T1000 (cell line): Measurements from ENCODE around the gene IER2.
"Not testable (repeated sequence)": the region's sequence is repeated elsewhere in the genome, so short reads cannot be mapped to it uniquely, and the experiment has no call there.

Source experiments
- DNase-seq: peaks from one replicate; lab custom pipeline; 2025; ENCODE audit warnings: mixed read lengths; lab: John Stamatoyannopoulos, UW

The IER2 gene

GRCh38 chr19:13198634-13199033, 48.4 kb downstream of the IER2 start:
- DNase-seq, result no peak

- not testable (repeated sequence) for DNase-seq
Observed at GRCh38 chr19:13202112-13202511, 51.9 kb downstream of the IER2 start.
